EH (cell line): ENCODE data around the gene TWIST2.

ENCODE experiments used
- DNase-seq: peaks from one replicate; pipeline ENCODE4 v3.0.0-alpha.2; 2015; ENCODE audit warnings: low read depth

Gene TWIST2

DNA sequence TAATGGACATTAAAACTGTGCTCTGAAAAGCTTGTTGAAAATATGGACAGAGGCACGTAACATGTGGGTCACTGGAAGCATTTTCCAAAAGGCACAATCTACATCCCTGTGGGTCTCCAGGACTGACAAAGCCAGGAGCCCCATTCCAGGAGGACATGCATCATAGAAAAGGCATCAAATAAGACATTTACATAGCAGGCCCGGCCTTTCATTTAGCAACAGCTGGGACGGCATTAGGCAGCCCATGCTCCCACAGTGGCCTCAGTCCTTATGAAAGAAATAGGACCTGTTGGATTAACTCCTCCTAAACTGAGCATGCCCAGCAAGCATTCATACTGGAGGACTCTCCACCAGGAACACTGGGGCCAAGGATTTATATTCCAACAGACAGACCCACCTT, 72.2 kb downstream of the TWIST2 start:
- DNase-seq, result peak; percentile 31

DNA sequence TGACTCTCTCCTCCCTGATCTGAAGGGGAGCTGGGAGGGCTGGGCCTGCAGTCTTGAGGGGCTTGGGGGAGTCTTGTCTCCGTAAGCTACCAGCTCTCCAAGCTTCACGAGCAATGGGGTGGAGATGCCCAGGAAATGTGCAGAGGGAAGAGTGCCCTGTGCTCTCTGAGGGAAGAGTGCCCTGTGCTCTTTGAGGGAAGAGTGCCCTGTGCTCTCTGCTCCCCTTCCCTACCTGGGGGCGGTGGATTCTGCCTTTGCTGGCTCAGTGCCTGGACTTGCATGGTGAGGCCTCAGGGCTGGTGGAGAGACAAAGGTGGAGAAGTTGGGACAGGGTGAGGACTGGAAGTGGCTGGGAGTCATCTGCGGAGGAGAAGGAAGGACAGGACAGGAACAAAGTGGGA, 72.7 kb downstream of the TWIST2 start:
- DNase-seq, result no peak

DNA sequence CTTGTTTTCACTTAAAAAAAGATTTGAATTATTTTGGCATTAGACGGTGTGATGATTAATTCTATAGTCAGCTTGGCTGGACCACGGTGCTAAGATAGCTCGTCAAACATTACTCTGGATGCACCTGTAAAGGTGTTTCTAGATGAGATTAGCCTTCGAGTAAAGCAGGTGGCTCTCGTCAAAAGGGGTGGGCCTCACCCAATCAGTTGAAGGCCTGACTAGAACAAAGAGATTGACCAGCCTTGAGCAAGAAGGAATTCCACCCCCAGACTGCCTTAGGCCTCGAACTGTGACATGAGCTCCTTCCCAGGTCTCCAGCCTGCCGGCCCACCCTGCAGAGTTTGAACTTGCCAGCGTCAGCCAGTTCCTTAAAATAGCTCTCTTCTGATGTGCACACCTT, 73.4 kb downstream of the TWIST2 start:
- no peak for DNase-seq

DNA sequence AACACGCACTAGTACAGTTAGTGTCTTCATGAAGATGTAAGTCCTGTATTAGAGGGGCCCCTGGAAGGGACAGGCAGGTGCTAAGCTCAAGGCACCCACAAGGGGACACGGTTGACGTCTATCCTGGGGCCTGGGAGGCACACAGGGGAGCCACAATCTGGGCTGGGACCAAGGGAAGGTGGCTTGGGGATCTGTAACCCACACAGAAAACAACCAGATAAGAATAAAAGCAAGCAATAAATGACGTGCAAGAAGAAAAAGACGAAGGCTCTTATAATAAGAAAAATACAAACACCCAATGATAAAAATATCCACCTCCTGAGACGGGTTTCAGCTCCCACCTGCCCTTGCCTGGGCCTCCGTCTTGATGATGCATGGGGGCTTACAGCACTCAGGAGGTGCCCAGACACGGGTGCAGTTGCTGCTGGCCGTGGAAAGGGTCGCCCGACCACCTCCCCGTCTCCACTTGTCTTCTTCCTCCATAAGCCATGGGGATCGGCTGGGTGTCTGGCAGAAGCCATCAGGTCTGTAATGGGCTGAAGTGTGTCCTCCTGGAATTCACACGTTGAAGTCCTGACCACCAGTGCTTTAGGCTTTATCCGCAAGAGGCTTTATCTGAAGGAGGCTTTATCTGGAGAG, 73.9 kb downstream of the TWIST2 start:
- no peak for DNase-seq

DNA sequence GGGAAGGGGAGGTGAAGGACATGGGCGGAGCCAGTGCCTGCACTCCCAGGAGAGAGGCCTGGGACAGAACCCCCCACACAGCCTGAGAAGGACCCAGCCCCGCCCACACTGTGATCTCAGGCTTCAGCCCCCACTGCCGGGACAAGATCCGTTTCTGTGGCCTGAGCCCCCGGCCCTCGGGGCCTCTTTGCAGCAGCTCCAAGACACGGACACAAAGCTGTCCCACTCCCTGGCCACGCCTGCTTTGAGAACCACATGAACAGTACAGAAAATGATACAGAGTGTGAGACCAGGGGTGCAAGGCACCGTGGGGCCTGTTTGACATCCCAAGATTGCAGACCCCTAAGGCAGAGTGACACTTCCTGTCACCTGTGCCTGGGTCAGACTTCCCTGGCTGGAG, 74.5 kb downstream of the TWIST2 start:
- no peak for DNase-seq

DNA sequence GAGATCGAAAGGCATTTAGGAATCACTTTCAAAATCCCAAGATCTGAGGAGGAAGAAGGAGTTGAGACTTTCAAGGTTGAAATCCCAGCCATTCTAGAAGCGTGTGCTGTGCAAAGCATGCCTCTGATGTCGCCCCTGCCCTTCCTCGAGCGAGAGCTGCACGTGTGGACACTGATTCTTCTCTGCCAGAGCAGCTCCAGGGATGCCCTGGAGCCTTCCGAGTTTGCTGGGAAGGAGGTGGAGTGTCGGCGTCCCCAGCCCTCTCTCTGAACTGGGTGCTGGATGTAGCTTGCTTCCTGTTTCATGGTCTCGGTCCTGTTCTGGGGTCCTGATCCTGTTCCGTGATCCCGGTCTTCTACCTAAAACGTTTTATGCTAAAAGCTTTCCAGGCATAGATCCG, 76.1 kb downstream of the TWIST2 start:
- DNase-seq, result no peak

DNA sequence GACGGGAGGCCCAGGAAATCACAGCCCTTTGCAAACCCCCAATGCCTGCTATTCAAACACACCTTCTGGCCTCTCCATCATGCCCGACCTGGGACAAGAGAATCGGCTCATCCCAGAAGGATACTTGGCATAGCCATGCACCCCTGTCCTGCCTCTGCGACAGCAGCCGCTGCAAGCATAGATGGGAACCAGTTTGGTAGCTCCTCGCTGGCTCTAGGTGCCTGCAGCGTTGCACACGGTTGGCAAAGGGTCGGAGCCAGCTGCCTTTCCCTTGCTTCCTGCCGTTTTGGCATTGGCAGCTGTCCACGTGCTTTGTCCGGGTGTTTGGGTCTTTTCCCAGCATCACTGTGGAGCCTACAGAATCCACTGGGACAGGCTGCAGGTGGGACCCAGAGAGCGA, 76.9 kb downstream of the TWIST2 start:
- DNase-seq, result no peak

DNA sequence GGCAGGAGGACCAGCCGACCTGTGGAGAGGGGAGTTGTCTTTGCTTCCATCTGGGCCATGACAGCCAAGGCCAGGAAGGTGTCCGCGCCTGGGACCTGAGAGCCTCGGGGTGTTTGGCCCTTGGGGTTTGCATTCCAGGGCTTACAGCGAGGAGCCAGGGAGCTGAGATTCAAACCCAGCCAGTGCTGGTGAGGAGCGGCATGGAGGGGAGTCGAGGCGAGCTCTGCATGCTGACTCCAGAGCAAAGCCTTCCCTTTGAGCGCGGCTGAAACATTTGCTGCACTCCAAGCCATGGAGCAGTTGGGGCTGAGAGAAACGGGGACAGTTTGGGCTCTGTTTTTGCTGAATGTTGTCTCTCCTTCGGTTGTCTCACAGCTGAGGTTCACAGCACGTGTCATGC, 77.4 kb downstream of the TWIST2 start:
- no peak for DNase-seq

DNA sequence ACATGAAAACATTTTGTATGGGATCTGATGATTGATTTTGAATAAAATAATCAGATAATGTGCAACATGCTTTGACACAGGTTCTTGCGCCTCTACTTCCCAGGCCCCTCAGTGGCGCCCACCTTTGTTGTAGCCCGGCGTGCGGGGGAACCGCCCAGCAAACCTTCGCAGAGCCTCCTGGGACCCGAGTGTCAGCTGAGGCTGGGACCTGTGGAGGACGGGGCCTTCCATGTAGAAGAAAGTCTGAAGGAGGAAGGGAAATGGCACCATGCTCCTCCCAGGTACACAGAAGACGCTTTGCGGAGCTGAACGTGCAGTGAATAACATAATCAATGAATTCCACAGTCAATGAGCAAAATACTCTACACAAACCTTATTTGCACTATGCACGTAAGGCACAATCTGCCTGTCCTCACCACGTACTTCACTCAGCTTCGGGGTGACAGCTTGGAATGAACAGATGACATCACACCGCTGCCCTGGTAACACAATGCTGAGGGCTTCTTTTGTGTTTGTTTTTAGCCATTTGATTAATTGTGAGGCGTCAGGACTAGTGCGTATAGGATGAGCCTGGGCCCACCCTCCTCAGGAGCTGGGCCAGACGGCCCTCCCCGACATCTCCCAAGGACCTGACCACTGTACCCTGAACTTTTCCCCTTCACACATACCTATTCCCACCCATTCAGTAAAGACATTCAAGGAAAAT, 78.1 kb downstream of the TWIST2 start:
- DNase-seq, result no peak

DNA sequence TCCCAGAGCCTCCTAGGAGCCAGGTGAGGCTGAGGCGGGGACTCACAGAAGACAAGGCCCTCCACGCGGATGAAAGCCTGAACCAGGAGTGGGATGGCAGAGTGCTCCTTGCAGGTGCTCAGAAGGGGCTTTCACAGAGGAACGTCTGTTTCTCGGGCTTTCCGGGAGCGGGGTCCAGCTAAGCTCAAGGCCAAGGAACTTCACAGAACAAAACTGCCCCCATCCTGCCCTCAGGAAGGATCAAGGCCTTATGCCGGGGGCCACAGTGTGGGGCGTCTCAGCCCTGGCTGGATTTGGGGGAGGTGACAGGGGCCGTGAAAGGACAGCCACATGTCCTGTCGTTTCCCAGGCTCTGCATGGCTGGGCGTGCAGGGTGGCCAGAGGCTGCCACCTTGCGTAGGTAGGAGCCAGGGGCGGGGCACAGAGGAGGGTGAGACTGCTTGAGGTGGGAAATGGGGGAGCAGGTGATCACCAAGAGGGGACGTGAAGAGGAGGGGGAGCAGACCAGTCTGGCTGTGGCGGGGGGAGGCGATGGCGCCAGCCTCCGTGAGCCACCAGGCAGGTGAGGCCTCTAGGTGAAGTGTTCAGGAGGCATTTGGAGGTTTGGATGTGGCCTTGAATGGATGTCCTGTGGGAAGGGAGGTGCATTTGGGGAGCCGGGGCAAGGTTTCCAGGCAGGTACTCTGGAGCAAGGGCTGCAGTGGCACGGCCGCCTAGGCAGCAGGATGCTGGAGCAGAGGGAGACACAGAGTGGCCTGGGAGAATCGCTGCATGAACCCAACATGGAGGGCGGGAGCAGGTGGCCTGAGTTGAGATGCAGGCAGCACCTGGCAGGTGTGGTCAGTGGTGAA, 79.1 kb downstream of the TWIST2 start:
- no peak for DNase-seq

DNA sequence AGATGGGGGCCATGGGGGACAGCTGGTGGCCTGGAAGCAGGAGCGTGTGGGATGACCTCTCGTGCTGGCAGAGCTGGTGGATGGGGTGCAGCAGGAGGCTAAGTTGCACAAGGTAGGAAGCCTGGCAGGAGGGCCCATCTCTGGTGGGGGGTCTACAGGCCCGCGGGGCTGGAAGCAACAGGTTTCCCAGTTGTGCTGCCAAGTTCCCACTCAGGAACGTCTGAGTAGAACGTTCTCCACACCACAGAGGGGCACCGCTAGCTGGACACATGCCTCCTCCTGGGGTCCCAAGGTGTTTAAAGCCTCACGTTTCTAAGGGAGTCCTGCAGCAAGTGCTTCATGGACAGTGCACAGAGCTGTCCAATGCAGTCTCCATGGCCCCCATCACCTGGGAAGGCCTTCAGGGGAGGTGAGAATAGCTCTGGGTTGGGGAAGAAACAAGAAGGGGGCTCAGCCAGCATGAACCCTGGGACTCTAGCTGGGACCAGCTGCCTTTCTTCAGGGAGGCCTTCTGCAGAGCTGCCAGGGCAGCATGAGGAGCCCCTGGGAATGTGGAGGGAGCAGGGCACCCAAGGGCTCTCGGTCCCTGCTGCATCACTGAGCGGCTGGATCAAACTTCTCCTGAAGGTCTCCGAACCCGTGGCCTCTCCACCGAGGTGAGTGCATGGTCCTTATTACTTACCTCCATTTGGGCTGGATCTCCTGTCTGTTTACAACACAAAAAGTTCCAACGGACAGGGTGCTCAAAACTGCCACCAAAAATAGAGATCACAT, 80.0 kb downstream of the TWIST2 start:
- DNase-seq, result no peak

DNA sequence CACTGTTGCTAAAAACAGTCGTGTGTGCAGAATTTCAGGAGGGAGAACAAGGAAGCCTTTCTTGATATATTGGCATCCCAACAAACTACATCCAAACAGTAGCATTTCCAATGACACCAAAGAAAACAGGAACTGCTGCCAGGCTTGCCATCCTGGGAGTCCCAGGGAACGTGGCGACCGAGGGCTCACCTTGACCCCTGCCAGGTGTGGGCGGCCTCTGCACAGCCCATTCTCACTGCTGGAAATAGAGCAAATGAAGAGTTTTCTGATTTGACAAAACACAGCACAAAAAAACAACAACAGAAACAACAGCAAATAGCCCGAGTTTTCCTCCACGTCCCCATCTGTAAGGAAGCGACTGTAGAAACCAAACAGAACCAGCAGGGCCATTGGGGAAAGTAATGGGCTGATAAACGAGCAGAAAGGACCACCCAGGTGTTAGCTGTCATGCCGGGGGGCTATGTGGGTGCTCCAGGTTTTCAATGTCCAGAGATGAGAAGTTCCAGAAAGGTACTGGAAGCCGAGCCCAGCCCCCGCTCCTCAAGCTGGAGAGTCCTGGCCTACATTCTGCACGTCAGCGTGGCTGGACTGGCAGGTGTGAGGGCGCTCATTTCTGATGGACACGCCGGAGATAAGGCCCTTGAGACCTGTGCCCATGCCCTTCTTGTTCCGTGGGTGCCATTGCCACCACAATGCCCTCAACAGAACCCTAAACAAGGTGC, 80.8 kb downstream of the TWIST2 start:
- DNase-seq, result no peak

DNA sequence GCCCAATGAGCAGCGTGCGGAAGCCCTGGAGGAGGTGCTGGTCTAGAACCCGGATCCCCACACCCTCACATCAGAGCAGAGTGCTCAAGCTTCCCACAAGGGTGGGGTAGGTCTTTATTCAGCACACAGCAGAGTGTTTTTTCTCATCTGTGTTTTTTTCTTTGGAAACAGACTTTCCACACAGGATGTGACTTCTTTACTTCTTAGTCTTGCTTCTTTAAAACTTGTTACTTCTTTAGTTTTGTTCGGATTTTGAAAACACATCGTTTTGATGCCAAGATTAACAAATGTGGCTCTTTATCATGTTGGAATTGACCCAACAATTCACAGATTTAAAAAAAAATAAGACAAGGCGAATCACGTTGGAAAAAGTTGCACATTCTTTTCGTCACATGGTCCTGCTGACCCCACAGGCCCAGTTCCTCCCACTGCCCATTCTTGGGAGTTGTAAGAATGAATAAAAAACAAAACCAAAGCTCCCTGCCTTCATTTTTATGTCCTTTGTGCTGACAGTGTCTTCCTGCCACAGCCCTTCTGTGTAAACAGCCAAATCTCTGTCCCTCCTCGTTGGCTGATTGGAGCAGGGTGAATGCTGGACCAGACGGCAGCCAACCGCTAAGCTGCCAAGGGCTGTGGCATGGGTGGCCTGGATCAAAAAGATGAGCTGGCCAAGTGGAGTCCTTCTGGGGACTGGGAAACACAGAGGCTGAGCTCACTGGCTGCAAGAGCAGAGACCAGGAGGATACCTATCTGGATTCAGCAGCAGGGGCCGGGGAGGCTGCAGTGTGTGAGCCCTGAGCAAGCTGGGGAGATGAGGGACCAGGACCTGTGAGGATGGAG, 81.6 kb downstream of the TWIST2 start:
- DNase-seq, result peak; percentile 80

DNA sequence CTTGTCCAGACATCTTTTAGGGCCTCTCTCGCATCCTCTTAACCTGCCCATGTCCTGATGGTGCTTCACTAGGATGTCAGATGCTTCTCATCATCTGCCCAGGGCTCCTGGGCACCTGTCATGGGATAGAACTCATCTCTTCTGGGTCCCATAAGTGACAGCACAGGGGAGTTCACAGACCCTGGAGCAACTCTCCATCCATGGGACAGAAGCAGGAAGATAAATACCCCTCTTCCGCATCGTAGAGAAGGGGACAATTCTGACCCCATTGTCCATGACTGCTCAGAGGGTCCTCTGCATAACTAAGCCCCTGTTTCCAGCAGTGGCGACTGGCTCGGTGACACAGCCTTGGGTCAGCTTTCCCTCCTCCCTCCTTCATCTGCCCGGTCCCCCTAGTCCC, 82.3 kb downstream of the TWIST2 start:
- no peak for DNase-seq

DNA sequence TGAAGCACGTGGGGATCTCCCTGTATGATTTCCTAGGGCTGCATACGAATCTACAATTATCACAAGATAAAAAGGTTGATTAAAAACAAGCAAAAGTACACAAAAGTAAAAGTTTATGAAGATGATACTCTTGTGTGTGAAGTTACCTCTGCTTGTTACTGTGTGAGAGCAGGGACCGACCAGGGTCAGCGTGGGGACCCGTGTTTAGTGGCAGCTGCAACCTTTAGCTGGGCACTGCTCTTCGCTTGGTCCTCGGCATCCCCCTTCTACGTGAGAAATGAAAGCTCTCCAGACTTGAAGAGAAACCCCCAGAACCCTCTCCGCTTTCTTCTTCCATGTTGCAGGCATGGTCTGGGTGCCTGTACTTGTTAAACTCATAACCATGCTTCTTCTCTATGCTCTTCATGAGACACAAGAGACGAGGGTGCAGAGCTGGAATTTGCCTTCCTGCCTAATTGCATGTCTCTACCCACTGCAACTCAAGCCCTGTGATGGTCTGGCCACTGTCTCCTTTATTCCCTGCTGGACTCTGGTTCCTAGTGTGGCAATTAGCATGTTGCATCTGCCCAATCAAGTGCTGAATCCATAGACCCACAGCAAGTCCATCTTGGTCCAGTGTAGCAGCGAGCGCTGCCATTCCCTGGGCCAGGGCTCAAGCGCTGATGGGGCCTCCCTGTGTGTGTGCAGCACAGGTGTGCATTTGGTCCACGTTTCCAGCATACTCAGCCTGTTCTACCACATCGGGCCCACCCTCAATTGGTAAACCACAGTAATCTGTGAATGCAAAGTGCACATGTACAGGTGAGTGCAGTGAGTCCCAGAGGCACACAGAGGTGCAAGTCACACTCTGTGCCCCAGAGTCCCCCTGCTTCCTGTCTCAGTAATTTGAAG, 88.5 kb downstream of the TWIST2 start:
- no peak for DNase-seq

DNA sequence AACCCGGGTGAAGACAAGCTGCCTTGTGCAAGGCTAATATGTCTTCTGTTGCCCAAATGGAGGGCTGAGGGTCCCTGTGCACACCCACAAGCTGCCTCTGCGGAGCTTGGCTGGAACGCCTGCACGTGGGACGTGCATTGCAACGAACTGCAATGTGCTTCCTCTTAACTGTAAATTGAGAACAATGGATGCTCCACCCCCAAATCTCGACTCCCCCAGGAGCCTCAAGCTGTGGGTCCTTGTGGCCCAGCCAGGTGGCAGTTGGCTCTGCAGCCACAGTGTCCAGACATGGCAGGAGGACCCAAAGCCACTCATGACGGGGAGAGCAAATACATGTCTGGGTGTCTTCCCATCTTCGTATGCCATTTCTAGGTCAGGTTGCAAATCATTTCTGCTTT, 90.1 kb downstream of the TWIST2 start:
- DNase-seq, result no peak

DNA sequence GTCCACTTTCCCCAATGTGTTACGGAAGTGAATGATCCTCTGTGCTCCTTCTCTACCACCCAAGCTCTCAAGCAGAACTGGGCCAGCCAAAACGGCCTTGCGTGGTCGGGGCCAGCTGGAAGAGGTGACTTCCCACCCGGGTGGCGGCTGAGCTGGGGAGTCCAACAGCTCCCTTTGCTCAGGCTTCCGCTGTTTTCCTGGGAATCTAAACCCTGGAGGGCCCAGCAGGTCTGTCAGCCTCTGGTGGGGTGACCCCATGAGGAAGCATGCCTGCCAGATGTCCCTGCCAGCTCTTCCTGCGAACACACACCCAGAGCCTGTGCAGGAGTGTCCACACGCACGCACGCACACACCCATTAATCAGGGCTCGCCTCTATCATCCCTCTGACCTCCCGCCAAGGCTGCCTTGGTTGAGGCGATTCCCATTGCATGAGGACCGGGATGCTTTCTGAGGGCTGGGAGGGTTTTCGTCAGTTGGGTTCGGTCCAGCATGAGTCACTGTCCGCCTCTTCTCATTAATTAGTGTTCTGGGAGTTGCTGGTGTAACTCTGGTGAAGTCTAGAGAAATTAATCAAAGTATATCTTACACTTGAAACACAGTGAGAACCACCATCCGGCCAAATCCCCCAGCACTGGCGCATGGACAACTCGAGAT, 90.6 kb downstream of the TWIST2 start:
- peak; percentile 98 for DNase-seq

DNA sequence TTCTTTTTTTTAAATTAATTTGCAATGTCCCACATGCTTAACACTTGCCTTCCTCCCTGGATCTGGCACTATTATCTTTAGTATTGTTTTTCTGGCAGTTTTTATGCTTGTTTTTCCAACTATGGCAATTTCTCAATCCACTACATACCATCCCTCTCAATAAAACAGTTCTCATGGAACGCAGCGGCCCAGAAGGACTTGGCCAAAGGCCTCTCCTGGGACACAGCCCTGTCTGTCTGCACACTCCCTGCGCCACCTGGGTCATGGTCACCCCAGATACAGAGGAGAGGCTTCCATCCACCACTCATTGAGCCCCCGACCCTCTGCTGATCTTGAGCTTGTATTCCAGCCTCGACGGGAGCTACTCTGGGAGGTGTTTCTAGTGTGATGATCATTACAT, 91.2 kb downstream of the TWIST2 start:
- peak; percentile 82 for DNase-seq
